ENCODE data around the gene UBL3. TPM values are rescaled to one million over a fixed set of nuclear protein-coding genes. Genes with fewer than 3 reads are reported as not detected.

The UBL3 gene
- total and polyA plus RNA-seq, 10 of the 15 experiments (the other 5 are each of a cell fraction or from before 2014, with no cell fraction given): 5.5 to 13.7 (median 10.6) TPM

DNA sequence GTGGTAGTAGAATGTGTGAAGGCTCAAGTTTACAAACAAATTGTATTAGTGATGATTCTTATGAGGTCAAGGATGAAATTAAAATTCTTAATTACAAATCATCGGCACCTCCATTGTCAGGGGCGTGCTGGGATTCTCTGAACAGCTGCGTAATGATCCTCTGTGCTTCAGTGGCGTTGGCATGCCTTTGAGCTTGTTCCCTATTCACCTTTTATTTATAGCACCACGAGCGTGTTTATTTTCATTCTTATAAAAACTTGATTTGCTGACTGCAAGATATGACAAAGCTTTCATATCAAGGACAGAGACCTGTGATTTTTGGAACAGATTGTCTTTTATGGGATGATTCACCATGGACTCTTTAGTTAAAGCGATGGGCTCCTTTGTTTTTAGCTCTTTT is 18.2 kb upstream of the UBL3 start:
- ChIA-PET CTCF (interaction anchor here (0.6 to 1.2 kb wide), 3 partner anchors 9 to 129 kb away, joined by 3 to 5 read pairs (median 3); no protein-coding TSS in a partner anchor), SMC1A (ENCODE audit: uncharacterized antibody, unreplicated experiment) (interaction anchor here (0.6 kb wide), 1 partner anchor 48 kb away, joined by 5 read pairs; no protein-coding TSS in a partner anchor), RAD21 (ENCODE audit: unreplicated experiment) (interaction anchor here (1.2 kb wide), 1 partner anchor 97 kb away, joined by 4 read pairs; no protein-coding TSS in a partner anchor), POLR2A (no interaction called here)
- no TSS peak for BruUV-seq (replicated peaks)
- ATAC-seq (no peak), DNase-seq (ENCODE audit: low read depth, low spot score) (no peak), FAIRE-seq (no peak)
- Histone ChIP-seq H3K36me3 (ENCODE audit: control insufficient read depth in 2 of 2, insufficient read depth in 2 of 2, low read length in 1 of 2) (no peaks in the 10 kb centered on the region), H3K4me1 (ENCODE audit: control insufficient read depth, insufficient read depth, low read length) (no peaks in the 10 kb centered on the region), H3K9ac (ENCODE audit: control insufficient read depth, insufficient read depth, low read length) (no peak overlapping the region), H3K79me2 (ENCODE audit: control insufficient read depth, insufficient read depth, low read length) (no peaks in the 10 kb centered on the region), H2AFZ (ENCODE audit: control insufficient read depth, low read depth, low read length) (no peak overlapping the region), H3K9me3 (replicated peaks; ENCODE audit: control insufficient read depth, insufficient read depth, low read length) (no peaks in the 10 kb centered on the region), H4K20me1 (ENCODE audit: control insufficient read depth, insufficient read depth) (no peaks in the 10 kb centered on the region), H3K4me3 (no peak overlapping the region), H3K4me2 (ENCODE audit: control insufficient read depth, insufficient read depth) (no peak overlapping the region), H3K27me3 (replicated peaks in 1 of 2; ENCODE audit: control insufficient read depth in 2 of 2, insufficient read depth in 2 of 2, low read length in 1 of 2) (peaks cover 0 to 2% of the 10 kb centered on the region in 2 experiments; a peak in 2 of 4 replicates), H3K27ac (ENCODE audit: control insufficient read depth, insufficient read depth) (no peak overlapping the region)
- 30% methylated on average over 7 of the region's 7 CpGs for WGBS (ENCODE audit: insufficient coverage, insufficient replicate concordance, low lambda C conversion rate, missing lambda C conversion rate)
- TF ChIP-seq BHLHE40 (IDR thresholded peaks at IDR 0.05; ENCODE audit: borderline replicate concordance in 1 of 2, low read depth in 2 of 2, low read length in 1 of 2) (no peak), ZZZ3 (IDR thresholded peaks at IDR 0.05; ENCODE audit: control insufficient read depth, insufficient read length, low read depth) (no peak), POLR2AphosphoS5 (IDR thresholded peaks at IDR 0.05; ENCODE audit: low read length) (no peak), SMAD5 (IDR thresholded peaks at IDR 0.05; ENCODE audit: low read depth) (no peak), TBL1XR1 (IDR thresholded peaks at IDR 0.05; ENCODE audit: low read depth, low read length) (no peak), NBN (IDR thresholded peaks at IDR 0.05) (no peak), MYC (IDR thresholded peaks at IDR 0.05; ENCODE audit: insufficient read depth, insufficient read length, insufficient replicate concordance, low read length, severe bottlenecking) (no peak), POU2F2 (IDR thresholded peaks at IDR 0.05; ENCODE audit: borderline replicate concordance, low read depth, low read length) (no peak)
- TF ChIP-seq, protein P1, sequence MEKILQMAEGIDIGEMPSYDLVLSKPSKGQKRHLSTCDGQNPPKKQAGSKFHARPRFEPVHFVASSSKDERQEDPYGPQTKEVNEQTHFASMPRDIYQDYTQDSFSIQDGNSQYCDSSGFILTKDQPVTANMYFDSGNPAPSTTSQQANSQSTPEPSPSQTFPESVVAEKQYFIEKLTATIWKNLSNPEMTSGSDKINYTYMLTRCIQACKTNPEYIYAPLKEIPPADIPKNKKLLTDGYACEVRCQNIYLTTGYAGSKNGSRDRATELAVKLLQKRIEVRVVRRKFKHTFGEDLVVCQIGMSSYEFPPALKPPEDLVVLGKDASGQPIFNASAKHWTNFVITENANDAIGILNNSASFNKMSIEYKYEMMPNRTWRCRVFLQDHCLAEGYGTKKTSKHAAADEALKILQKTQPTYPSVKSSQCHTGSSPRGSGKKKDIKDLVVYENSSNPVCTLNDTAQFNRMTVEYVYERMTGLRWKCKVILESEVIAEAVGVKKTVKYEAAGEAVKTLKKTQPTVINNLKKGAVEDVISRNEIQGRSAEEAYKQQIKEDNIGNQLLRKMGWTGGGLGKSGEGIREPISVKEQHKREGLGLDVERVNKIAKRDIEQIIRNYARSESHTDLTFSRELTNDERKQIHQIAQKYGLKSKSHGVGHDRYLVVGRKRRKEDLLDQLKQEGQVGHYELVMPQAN (conservative IDR thresholded peaks at IDR 0.05): no peak
- intact Hi-C loops (cut with micrococcal nuclease; ENCODE audit: unreplicated experiment): no loop called here
- in situ Hi-C loops (cut with MboI): no loop called here
